Loucy (cell line): ENCODE data around the gene MAP4K3.
"Not testable (repeated sequence)": the region's sequence is repeated elsewhere in the genome, so short reads cannot be mapped to it uniquely, and the experiment has no call there.

Experiments used
- CTCF ChIP-seq: fragments of 200-600 bp; sonication (generic); conservative IDR thresholded peaks from 2 replicates; pipeline ENCODE4 v1.5.1; 2014; ENCODE audit warnings: mild to moderate bottlenecking, antibody characterized with exemption, low read length
- EZH2phosphoT487 ChIP-seq: fragments of 200-600 bp; IDR thresholded peaks from 2 replicates; pipeline ENCODE4 v1.6.1; 2018; ENCODE audit warnings: antibody characterized with exemption, mild to moderate bottlenecking, moderate library complexity, borderline replicate concordance

- peak; percentile 25; the same call in 1 of the 2 replicates for TF ChIP-seq CTCF
- not testable (repeated sequence) for TF ChIP-seq EZH2phosphoT487
Observed at GRCh38 chr2:39244963-39245625, 192.0 kb downstream of the MAP4K3 start.
